Adipocyte (in vitro differentiated cells): ENCODE data around the gene POU2F3.

Experiments used
- DNase-seq: peaks from one replicate; pipeline ENCODE4 v3.0.0-alpha.2; 2015; ENCODE audit warnings: low read depth
- H3K27me3 ChIP-seq: replicated peaks from 2 replicates; pipeline ENCODE4 v1.7.0; 2013; ENCODE audit warnings: mild to moderate bottlenecking, low read length, moderate library complexity; ENCODE audit not compliant: control insufficient read depth, insufficient read depth
- H3K36me3 ChIP-seq: 2 replicates; pipeline ENCODE4 v1.7.0; 2013; ENCODE audit warnings: low read length, mild to moderate bottlenecking, moderate library complexity; ENCODE audit not compliant: control insufficient read depth, insufficient read depth, severe bottlenecking
- H3K4me1 ChIP-seq: 2 replicates; pipeline ENCODE4 v1.7.0; 2013; ENCODE audit warnings: mild to moderate bottlenecking, low read length, moderate library complexity; ENCODE audit not compliant: control insufficient read depth, insufficient read depth
- H3K4me3 ChIP-seq: 2 replicates; pipeline ENCODE4 v1.7.0; 2013; ENCODE audit warnings: mild to moderate bottlenecking, low read length, moderate library complexity
- H3K9ac ChIP-seq: 2 replicates; pipeline ENCODE4 v1.7.0; 2013; ENCODE audit warnings: mild to moderate bottlenecking, low read length, moderate library complexity
- H3K9me3 ChIP-seq: 2 replicates; pipeline ENCODE4 v1.7.0; 2013; ENCODE audit warnings: mild to moderate bottlenecking, low read length, moderate library complexity; ENCODE audit not compliant: control insufficient read depth

Gene POU2F3

DNA sequence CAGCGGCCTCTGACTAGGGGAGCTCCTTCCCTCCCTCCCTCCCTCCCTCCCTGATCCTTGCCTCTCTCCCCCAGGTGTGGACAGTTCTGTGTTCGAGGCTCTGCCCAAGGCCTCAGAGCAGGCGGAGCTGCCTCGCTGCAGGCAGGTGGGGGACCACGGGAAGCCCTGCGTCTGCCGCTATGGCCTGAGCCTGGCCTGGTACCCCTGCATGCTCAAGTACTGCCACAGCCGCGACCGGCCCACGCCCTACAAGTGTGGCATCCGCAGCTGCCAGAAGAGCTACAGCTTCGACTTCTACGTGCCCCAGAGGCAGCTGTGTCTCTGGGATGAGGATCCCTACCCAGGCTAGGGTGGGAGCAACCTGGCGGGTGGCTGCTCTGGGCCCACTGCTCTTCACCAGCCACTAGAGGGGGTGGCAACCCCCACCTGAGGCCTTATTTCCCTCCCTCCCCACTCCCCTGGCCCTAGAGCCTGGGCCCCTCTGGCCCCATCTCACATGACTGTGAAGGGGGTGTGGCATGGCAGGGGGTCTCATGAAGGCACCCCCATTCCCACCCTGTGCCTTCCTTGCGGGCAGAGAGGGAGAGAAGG is 11.1 kb upstream of the POU2F3 start:
- no peaks in the 10 kb centered on the region for H3K9me3 ChIP-seq
- H3K4me3 ChIP-seq = no peak overlapping the region
- peaks cover 56% of the 10 kb centered on the region for H3K36me3 ChIP-seq
- no peaks in the 10 kb centered on the region for H3K27me3 ChIP-seq
- H3K4me1 ChIP-seq = peaks cover 17% of the 10 kb centered on the region
- DNase-seq = no peak
- no peak overlapping the region for H3K9ac ChIP-seq

DNA sequence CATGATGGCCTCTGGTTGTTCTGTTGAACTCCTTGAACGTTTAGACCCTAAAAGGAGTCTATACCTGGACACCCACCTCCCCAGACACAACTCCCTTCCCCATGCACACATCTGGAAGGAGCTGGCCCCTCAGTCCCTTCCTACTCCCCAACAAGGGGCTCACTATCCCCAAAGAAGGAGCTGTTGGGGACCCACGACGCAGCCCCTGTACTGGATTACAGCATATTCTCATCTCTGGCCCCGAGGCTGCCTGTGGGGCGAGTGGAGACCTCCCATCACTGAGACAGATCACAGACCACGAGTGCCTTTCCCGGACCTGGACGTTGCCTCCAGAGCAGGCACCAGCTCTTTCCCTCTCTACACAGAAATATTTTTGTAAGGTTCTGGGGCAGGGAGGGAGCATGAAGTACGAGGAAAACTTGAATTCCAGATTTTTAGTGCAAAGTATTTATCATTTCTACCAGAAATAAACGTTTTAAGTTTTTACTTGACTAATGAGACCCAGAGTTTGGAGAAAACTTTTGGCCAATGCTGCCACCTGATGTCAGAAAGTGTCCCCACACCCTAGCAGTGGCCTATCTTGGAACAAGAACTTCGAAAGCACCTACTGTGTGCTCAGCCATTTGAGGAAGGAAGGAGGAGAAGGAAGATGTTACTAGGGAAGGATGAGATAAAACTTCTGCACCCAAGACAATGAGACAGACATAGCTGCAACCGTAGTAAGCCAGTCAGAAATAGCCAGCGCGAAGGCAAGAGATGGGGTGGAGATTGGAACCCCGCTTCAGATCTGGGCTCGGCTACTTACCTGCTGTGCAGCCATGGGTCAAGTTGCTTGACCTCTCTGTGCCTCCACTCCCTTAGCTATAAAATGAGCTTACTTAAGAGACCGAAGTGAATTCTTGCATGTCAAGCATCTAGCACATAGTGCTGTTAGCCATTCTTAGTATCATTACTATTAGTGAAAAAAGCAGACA is 10.2 kb upstream of the POU2F3 start:
- Histone ChIP-seq H3K36me3 (peaks cover 47% of the 10 kb centered on the region), H3K9ac (no peak overlapping the region), H3K4me3 (no peak overlapping the region), H3K9me3 (no peaks in the 10 kb centered on the region), H3K27me3 (no peaks in the 10 kb centered on the region), H3K4me1 (peaks cover 14% of the 10 kb centered on the region)
- peak; percentile 66 for DNase-seq

DNA sequence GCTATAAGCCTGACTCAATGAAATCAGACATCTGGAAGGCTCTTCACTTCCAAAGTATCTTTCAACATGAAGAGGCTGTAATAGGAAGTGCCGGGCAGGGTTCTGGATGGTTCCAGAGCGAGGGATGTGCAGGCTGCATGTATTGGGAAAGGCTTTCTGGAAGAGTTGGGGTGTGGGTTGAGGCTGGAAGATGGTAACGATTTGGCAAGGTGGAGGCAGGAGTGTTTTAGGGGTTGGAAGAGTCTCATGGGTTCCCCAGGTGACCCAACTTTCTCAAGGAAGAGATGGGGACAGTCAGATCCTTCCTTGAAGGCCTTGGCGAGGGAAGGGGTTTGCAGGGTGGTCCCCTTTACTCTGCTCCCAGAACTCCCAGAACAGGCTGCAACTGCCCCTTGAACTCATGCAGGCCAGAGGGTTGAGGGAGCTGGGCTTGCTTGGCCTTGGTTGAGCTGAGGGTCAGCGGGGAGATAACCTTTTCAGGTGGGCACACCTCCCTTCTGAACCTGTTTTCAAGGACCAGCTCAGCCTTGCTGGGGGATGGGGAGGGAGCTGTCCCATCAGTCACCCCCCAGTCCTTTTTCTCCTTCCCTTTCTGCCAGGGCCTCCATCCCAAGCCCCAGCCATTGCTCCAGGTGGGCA is 9.4 kb upstream of the POU2F3 start:
- Histone ChIP-seq H3K36me3 (peaks cover 46% of the 10 kb centered on the region), H3K4me1 (peaks cover 9% of the 10 kb centered on the region), H3K9ac (no peak overlapping the region), H3K27me3 (no peaks in the 10 kb centered on the region), H3K4me3 (no peak overlapping the region), H3K9me3 (no peaks in the 10 kb centered on the region)
- DNase-seq = no peak

DNA sequence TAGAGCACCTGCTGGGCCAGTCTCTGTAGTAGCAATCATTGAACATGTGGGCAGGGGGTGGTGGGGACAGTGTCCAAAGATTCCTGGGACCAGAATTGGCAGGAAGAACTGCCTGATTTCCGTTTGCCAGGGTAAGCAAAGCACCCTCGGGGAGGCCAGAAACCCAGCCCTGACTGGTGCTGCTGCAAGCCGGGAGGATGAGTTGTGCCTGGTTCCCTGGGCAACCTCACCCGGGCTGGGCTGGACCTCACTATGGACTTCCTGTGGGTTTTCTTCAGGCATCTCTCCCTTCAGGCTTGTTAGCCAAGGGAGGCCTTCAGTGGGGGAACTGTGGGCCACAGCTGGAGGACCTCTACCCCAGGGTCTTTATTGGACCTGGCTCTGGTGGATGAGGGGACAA is 8.0 kb upstream of the POU2F3 start:
- Histone ChIP-seq H3K4me1 (peaks cover 12% of the 10 kb centered on the region), H3K27me3 (no peaks in the 10 kb centered on the region), H3K9ac (no peak overlapping the region), H3K9me3 (no peaks in the 10 kb centered on the region), H3K36me3 (peaks cover 34% of the 10 kb centered on the region), H3K4me3 (no peak overlapping the region)
- DNase-seq = no peak

DNA sequence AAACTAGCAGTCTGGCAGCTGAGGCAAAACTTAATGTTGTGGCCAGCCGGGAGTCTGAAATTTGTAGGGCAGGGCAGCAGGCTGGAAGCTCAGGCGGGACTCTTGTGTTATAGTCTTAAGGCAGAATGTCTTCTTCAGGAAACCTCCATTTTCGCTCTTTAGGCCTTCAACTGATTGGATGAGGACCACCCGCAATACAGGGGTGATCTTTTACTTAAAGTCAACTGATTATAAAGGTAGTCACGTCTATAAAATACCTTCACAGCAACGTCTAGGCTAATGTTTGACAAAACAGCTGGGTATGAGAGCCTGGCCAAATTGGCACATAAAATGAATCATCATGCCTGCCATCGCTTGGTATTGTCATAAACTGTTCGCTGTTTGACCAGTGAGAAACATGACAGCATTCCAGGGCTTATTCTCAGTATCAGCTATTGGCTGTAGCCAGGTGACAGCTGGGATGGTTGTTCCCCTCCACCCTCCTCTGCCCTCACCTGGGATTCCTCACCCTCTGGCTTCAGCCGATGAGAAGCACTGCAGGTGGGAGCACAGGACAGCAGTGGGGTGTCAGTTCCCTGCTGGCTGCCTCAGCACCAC is 6.6 kb upstream of the POU2F3 start:
- Histone ChIP-seq H3K4me1 (peaks cover 12% of the 10 kb centered on the region), H3K27me3 (no peaks in the 10 kb centered on the region), H3K4me3 (no peak overlapping the region), H3K9me3 (no peaks in the 10 kb centered on the region), H3K36me3 (peaks cover 21% of the 10 kb centered on the region), H3K9ac (no peak overlapping the region)
- DNase-seq = no peak

- Histone ChIP-seq H3K4me1 (peaks cover 12% of the 10 kb centered on the region), H3K9ac (no peak overlapping the region), H3K36me3 (peaks cover 3% of the 10 kb centered on the region), H3K9me3 (no peaks in the 10 kb centered on the region), H3K4me3 (no peak overlapping the region), H3K27me3 (peaks cover 10% of the 10 kb centered on the region)
- DNase-seq = peak; percentile 68
These were observed 4.8 kb upstream of the POU2F3 start for GRCh38 chr11:120235024-120235628.

DNA sequence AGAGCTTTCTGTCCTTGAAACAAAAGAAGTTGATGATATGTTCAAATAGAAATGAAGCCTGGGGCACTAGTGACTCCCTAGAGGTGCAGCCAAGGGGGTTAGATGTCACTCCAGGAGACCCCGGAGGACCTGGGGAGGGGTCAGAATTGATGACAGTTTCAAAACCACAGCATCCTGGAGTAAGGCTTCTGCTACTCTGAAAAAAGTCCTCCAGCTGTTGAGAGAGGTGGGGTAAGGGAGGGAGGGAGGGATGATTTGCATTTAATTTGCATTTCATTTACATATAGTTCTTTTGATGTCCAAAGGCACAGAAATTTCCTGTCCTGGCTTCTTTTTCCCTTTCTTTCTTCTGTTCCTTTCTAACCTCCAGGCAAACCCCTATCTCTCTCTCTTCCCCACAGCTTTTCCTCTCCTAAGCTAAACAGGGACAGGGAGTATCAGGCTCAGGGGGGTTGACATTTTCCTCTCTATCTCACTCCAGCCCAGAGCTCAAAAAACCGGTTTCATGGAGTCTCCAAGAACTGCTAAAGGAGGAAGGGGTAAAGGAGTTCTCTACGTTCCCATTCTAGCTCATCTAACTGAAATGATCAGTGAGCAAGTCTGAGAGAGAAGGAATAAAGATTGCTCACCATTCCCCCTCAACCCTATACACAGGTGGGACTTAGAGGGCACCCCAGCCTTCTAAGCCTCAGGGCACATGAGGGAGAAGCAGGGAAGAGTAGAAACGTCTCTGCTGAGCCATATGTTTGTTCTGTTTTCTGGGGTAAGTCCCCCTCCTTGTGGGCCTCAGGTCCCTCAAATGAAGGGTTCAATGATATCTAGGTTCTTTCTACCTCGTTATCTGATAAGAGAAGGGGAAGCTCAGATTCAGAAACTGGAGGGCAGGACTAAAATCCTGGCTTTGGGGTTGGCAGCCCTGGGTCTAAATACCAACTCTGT is 3.5 kb upstream of the POU2F3 start:
- peaks cover 12% of the 10 kb centered on the region for H3K4me1 ChIP-seq
- no peak overlapping the region for H3K9ac ChIP-seq
- no peaks in the 10 kb centered on the region for H3K36me3 ChIP-seq
- H3K4me3 ChIP-seq = no peak overlapping the region
- H3K9me3 ChIP-seq = no peaks in the 10 kb centered on the region
- peaks cover 22% of the 10 kb centered on the region for H3K27me3 ChIP-seq
- DNase-seq = no peak

DNA sequence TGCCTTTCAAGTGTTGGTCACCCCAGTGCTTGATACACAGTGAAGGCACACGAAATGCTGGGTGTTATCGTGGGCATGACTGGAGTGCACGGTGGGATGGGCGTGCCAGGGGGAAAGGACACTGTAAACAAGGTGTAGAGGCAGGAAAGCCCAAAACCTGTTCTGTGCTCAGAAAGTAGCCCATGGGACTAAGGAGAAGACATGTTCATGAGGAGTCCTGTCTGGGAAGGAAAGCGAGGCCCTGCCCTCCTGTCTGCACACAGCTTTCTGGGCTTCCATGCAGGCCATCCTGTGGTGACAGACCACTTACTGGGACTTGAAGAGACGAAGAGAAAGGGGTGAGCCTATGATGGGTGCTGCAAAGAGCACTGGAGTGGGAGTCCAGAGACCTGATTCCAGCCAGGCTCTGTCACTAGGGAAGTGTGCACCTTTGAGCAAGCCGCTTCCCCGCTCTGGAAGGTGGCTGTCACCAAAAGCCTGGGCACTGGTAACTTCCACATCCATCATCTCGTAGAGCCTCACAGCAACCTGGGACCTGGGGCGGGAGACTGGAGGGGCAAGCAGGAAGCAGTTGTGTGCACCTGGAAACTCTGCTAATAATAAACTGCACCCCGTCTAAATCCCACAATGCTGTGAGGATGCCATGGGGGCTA is 846 bp upstream of the POU2F3 start:
- Histone ChIP-seq H3K9me3 (no peaks in the 10 kb centered on the region), H3K4me1 (peaks cover 12% of the 10 kb centered on the region), H3K4me3 (no peak overlapping the region), H3K27me3 (peaks cover 31% of the 10 kb centered on the region), H3K36me3 (no peaks in the 10 kb centered on the region), H3K9ac (no peak overlapping the region)
- no peak for DNase-seq

- Histone ChIP-seq H3K9me3 (no peaks in the 10 kb centered on the region), H3K36me3 (no peaks in the 10 kb centered on the region), H3K9ac (no peak overlapping the region), H3K4me3 (no peak overlapping the region), H3K4me1 (peaks cover under 1% of the 10 kb centered on the region), H3K27me3 (peaks cover 34% of the 10 kb centered on the region)
- DNase-seq = no peak
These were observed 926 bp downstream of the POU2F3 start for GRCh38 chr11:120240866-120241265.

- Histone ChIP-seq H3K4me1 (no peaks in the 10 kb centered on the region), H3K36me3 (no peaks in the 10 kb centered on the region), H3K27me3 (peaks cover 34% of the 10 kb centered on the region), H3K9ac (no peak overlapping the region), H3K4me3 (no peak overlapping the region), H3K9me3 (no peaks in the 10 kb centered on the region)
- DNase-seq = no peak
These were observed 1.3 kb downstream of the POU2F3 start for GRCh38 chr11:120241277-120241676.
